Fibroblast of lung (primary cell): ENCODE results near the gene KRT71.

Source experiments
- EZH2 ChIP-seq: IDR thresholded peaks from 2 replicates; pipeline ENCODE4 v1.5.1; 2012; ENCODE audit warnings: low read length, control low read depth, mild to moderate bottlenecking; ENCODE audit errors: missing control alignments
- TF ChIP-seq, protein P1 (sequence below), 2 donors: IDR thresholded peaks in 1 of 2; conservative IDR thresholded peaks in 1 of 2; 1 replicate in 1 of 2; 2 replicates in 1 of 2; pipeline ENCODE4 v1.5.1; 2011 to 2012; ENCODE audit warnings: low read length in 2 of 2, control low read depth in 1 of 2, inconsistent platforms in 1 of 2, low read depth in 1 of 2, mild to moderate bottlenecking in 1 of 2

DNA sequence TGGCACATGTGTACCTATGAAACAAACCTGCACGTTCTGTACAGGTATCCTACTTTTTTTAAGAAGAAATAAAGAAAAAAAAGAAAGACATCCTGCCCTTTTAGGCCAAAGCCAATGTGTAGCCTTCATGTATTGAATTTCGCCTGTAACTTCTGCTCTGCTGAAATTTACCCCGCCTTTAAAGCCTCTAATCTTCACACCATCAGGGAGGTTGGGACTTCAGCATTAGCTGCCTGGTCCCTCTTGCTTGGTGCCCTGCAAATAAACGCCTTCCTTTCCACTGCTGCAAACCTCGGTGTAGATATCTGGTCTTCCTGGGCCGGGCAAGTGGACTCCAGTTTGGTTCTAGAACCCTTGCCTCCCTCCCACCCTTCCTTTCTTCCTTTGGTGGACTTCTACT is 2.6 kb upstream of the KRT71 start:
- no peak for TF ChIP-seq EZH2
- TF ChIP-seq, protein P1, sequence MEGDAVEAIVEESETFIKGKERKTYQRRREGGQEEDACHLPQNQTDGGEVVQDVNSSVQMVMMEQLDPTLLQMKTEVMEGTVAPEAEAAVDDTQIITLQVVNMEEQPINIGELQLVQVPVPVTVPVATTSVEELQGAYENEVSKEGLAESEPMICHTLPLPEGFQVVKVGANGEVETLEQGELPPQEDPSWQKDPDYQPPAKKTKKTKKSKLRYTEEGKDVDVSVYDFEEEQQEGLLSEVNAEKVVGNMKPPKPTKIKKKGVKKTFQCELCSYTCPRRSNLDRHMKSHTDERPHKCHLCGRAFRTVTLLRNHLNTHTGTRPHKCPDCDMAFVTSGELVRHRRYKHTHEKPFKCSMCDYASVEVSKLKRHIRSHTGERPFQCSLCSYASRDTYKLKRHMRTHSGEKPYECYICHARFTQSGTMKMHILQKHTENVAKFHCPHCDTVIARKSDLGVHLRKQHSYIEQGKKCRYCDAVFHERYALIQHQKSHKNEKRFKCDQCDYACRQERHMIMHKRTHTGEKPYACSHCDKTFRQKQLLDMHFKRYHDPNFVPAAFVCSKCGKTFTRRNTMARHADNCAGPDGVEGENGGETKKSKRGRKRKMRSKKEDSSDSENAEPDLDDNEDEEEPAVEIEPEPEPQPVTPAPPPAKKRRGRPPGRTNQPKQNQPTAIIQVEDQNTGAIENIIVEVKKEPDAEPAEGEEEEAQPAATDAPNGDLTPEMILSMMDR (conservative IDR thresholded peaks at IDR 0.05 in 1 of 2, IDR thresholded peaks at IDR 0.05 in 1 of 2; ENCODE audit: low read depth in 1 of 2, low read length in 2 of 2), result no peak
